CD14-positive monocyte (primary cell): ENCODE data around the gene GPR68. TPM values are rescaled to one million over a fixed set of nuclear protein-coding genes. Genes with fewer than 3 reads are reported as not detected.

Experiments
- DNase-seq, 3 donors: peaks; one replicate each; pipeline ENCODE4 v3.0.0-alpha.2; 2011 to 2022
- H2AFZ ChIP-seq: 2 replicates; pipeline ENCODE4 v1.6.0; 2012; ENCODE audit warnings: mild to moderate bottlenecking, low read depth, low read length, inconsistent platforms; ENCODE audit not compliant: insufficient read depth, poor library complexity, severe bottlenecking
- H3K27ac ChIP-seq, 2 donors: 1 replicate in 1 of 2; 2 replicates in 1 of 2; pipeline ENCODE4 v1.5.1; 2012 to 2013; ENCODE audit warnings: low read length in 2 of 2, control low read depth in 1 of 2, inconsistent platforms in 1 of 2, low read depth in 1 of 2, mild to moderate bottlenecking in 1 of 2
- H3K27me3 ChIP-seq, 2 donors: one replicate each; pipeline versions ENCODE4 v1.6.0 to v1.6.1; 2011 to 2013; ENCODE audit warnings: low read length in 2 of 2; ENCODE audit not compliant: control insufficient read depth in 2 of 2, insufficient read depth in 2 of 2
- H3K36me3 ChIP-seq, 2 donors: replicated peaks in 1 of 2; 1 replicate in 1 of 2; 2 replicates in 1 of 2; pipeline versions ENCODE4 v1.5.1 to v1.6.1; 2012 to 2013; ENCODE audit warnings: low read length in 2 of 2, control low read depth in 1 of 2, inconsistent platforms in 1 of 2, mild to moderate bottlenecking in 1 of 2; ENCODE audit not compliant: insufficient read depth in 2 of 2, control insufficient read depth in 1 of 2
- H3K4me1 ChIP-seq, 2 donors: 1 replicate in 1 of 2; 2 replicates in 1 of 2; pipeline versions ENCODE4 v1.5.1 to v1.6.1; 2012 to 2013; ENCODE audit warnings: low read length in 2 of 2, control low read depth in 1 of 2, inconsistent platforms in 1 of 2, mild to moderate bottlenecking in 1 of 2, moderate library complexity in 1 of 2; ENCODE audit not compliant: insufficient read depth in 2 of 2, control insufficient read depth in 1 of 2
- H3K4me2 ChIP-seq: replicated peaks from 2 replicates; pipeline ENCODE3; 2012; ENCODE audit warnings: low read length, moderate library complexity, mild to moderate bottlenecking; ENCODE audit not compliant: poor library complexity, severe bottlenecking; ENCODE audit errors: extremely low read depth
- H3K4me3 ChIP-seq, 3 experiments: fragments of 200-600 bp in 1 of 3; sonication (generic) in 1 of 3; replicated peaks in 1 of 3; 1 replicate in 2 of 3; 2 replicates in 1 of 3; pipeline ENCODE4 v1.5.1; 2011 to 2013; ENCODE audit warnings: low read length in 3 of 3, mild to moderate bottlenecking in 3 of 3, control low read depth in 2 of 3, low read depth in 2 of 3, inconsistent platforms in 1 of 3, moderate library complexity in 1 of 3
- H3K79me2 ChIP-seq: 2 replicates; pipeline ENCODE4 v1.6.0; 2012; ENCODE audit warnings: mild to moderate bottlenecking, control low read depth, inconsistent platforms, low read length, moderate library complexity; ENCODE audit not compliant: insufficient read depth
- H3K9ac ChIP-seq: 2 replicates; pipeline ENCODE4 v1.6.0; 2017; ENCODE audit warnings: low read length, mild to moderate bottlenecking; ENCODE audit not compliant: insufficient read depth, poor library complexity, severe bottlenecking
- H3K9me3 ChIP-seq, 2 donors: replicated peaks in 1 of 2; 1 replicate in 1 of 2; 2 replicates in 1 of 2; pipeline versions ENCODE4 v1.5.1 to v1.6.1; 2012 to 2013; ENCODE audit warnings: low read length in 2 of 2, control low read depth in 1 of 2; ENCODE audit not compliant: control insufficient read depth in 1 of 2, insufficient read depth in 1 of 2
- H4K20me1 ChIP-seq: 2 replicates; pipeline ENCODE4 v1.6.0; 2012; ENCODE audit warnings: mild to moderate bottlenecking, low read length, control low read depth, moderate library complexity; ENCODE audit not compliant: insufficient read depth
- H3K27ac Mint-ChIP-seq, 7 donors: one replicate each; pipeline ENCODE4 v1.8.0; 2020; ENCODE audit warnings: mild to moderate bottlenecking in 7 of 7, mixed read lengths in 7 of 7, moderate library complexity in 6 of 7, inconsistent platforms in 2 of 7
- H3K27me3 Mint-ChIP-seq, 3 donors: one replicate each; pipeline ENCODE4 v1.8.0; 2021 to 2022; ENCODE audit warnings: low read depth in 3 of 3, mild to moderate bottlenecking in 3 of 3, mixed read lengths in 3 of 3, moderate library complexity in 3 of 3, inconsistent platforms in 1 of 3
- H3K36me3 Mint-ChIP-seq, 2 donors: one replicate each; pipeline ENCODE4 v1.8.0; 2020; ENCODE audit warnings: mixed read lengths in 2 of 2, inconsistent platforms in 1 of 2, mild to moderate bottlenecking in 1 of 2
- H3K4me1 Mint-ChIP-seq: one replicate; pipeline ENCODE4 v1.8.0; 2020; ENCODE audit warnings: mild to moderate bottlenecking, mixed read lengths
- H3K4me3 Mint-ChIP-seq, 2 donors: one replicate each; pipeline ENCODE4 v1.8.0; 2020; ENCODE audit warnings: mild to moderate bottlenecking in 2 of 2, mixed read lengths in 2 of 2, moderate library complexity in 1 of 2
- H3K9me3 Mint-ChIP-seq, 7 donors: one replicate each; pipeline ENCODE4 v1.8.0; 2020 to 2022; ENCODE audit warnings: mixed read lengths in 7 of 7, mild to moderate bottlenecking in 6 of 7, moderate library complexity in 6 of 7, inconsistent platforms in 2 of 7
- WGBS: methylation state at CpG from one replicate; pipeline ENCODE4 v1.1.5; 2013; ENCODE audit warnings: missing lambda C conversion rate; ENCODE audit not compliant: insufficient coverage; 5-methylcytosine and 5-hydroxymethylcytosine counted together
- intact Hi-C, 2 donors: fragments of 100-400 bp; cut with micrococcal nuclease; formaldehyde crosslinking; loops; one replicate each; pipeline versions ENCODE4 v1.15.0 to v1.15.1; 2023
- polyA plus RNA-seq, 3 donors: library from polyadenylated mRNA; depleted of rRNA in 1 of 3; unstranded in 2 of 3; stranded (reverse) in 1 of 3; fragments of 300-500 nt in 2 of 3; fragments of >200 nt in 1 of 3; fragmentation: Illumina TruSeq in 2 of 3; gene quantifications; 1 replicate in 2 of 3; 2 replicates in 1 of 3; pipeline ENCODE4 v1.2.3, GENCODE V29; 2012 to 2021
- TF ChIP-seq, protein P1 (sequence below): fragments of 200-600 bp; IDR thresholded peaks from one replicate; pipeline ENCODE4 v1.8.0; 2022; ENCODE audit warnings: antibody characterized with exemption, mild to moderate bottlenecking

The GPR68 gene
- polyA plus RNA-seq, 3 donors, result 0.05 to 0.07 TPM; not detected in 1

DNA sequence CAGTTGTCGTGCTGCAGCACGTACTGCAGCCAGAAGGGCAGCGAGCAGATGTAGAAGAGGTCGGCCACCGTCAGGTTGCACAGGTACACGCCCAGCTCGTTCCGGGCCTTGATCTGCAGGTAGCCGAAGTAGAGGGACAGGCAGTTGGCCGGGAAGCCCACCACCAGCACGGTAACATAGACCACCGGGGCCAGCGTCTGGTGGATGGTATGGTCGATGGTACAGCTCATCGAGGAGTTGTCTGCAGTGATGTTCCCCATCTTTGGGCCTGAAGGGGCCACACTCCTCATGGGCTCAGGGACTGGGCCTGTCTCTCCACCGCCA is 9.8 kb downstream of the GPR68 start:
- intact Hi-C loops, result loop anchor here in 1 of 2 donors (10.0 kb wide), 1 partner anchor 50 kb away; no protein-coding TSS in a partner anchor
- no peaks in the 10 kb centered on the region for H4K20me1 ChIP-seq
- DNase-seq, result no peak
- Mint-ChIP-seq H3K4me1 (peaks cover 52% of the 10 kb centered on the region), H3K36me3 (peaks cover 11 to 13% of the 10 kb centered on the region in 2 donors), H3K9me3 (peaks cover 11 to 23% (median 14%) of the 10 kb centered on the region in 7 donors), H3K27me3 (peaks cover 9 to 12% (median 10%) of the 10 kb centered on the region in 3 donors), H3K4me3 (no peak overlapping the region), H3K27ac (no peak overlapping the region)
- H2AFZ ChIP-seq, result no peak overlapping the region
- H3K9me3 ChIP-seq, result peaks cover 0 to 9% of the 10 kb centered on the region in 2 donors
- no peaks in the 10 kb centered on the region for H3K36me3 ChIP-seq
- no peaks in the 10 kb centered on the region for H3K27me3 ChIP-seq
- H3K27ac ChIP-seq, result no peak overlapping the region
- no peak overlapping the region for H3K4me2 ChIP-seq
- 98% methylated on average over 16 of the region's 16 CpGs for WGBS
- H3K4me1 ChIP-seq, result peaks cover 43 to 48% of the 10 kb centered on the region in 2 donors
- H3K79me2 ChIP-seq, result no peaks in the 10 kb centered on the region
- TF ChIP-seq, protein P1, sequence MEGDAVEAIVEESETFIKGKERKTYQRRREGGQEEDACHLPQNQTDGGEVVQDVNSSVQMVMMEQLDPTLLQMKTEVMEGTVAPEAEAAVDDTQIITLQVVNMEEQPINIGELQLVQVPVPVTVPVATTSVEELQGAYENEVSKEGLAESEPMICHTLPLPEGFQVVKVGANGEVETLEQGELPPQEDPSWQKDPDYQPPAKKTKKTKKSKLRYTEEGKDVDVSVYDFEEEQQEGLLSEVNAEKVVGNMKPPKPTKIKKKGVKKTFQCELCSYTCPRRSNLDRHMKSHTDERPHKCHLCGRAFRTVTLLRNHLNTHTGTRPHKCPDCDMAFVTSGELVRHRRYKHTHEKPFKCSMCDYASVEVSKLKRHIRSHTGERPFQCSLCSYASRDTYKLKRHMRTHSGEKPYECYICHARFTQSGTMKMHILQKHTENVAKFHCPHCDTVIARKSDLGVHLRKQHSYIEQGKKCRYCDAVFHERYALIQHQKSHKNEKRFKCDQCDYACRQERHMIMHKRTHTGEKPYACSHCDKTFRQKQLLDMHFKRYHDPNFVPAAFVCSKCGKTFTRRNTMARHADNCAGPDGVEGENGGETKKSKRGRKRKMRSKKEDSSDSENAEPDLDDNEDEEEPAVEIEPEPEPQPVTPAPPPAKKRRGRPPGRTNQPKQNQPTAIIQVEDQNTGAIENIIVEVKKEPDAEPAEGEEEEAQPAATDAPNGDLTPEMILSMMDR, result no peak
- H3K4me3 ChIP-seq, result no peak overlapping the region
- no peak overlapping the region for H3K9ac ChIP-seq

DNA sequence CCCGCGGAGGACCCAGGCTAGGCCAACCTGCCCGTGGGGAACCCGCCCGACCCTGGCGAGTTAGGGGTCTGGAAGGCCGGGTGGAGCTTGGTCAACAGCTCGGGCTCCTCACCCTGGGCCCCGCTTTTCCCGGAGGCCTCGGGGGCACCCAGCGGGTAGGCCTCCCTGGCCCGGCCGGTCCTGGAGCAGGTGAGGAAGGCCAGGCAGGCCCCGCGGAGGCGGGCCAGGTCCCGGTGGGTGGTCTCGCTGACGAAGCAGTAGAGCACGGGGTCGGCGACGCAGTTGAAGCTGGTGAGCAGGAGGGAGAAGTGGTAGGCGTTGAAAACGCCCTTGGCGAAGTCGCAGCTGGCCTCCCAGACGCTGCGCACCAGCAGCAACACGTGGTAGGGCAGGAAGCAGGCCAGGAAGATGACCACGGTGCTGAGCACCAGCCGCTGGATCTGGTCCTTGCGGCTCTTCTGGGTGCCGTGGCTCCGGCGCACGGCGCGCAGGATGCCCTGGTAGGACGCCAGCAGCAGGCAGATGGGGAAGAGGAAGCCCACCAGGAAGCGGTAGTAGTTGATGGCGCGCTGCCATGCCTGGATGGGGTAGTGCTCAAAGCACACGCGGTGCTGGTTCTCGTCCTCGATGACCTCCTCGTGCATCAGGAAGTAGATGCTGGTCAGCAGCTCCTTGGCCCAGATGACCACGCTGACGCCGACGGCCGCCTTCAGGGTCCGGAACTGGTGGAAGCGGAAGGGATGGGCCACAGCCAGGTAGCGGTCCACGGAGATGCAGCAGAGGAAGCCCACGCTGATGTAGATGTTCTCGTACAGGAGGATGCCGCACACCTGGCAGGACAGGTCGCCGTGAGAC is 10.3 kb downstream of the GPR68 start:
- 86% methylated on average over 55 of the region's 63 CpGs for WGBS
- Histone ChIP-seq H3K27me3 (no peaks in the 10 kb centered on the region), H3K9me3 (peaks cover 0 to 9% of the 10 kb centered on the region in 2 donors), H2AFZ (no peak overlapping the region), H3K4me3 (no peak overlapping the region), H3K4me1 (peaks cover 49 to 54% of the 10 kb centered on the region in 2 donors), H3K27ac (no peak overlapping the region), H3K79me2 (no peaks in the 10 kb centered on the region), H4K20me1 (no peaks in the 10 kb centered on the region), H3K9ac (no peak overlapping the region), H3K4me2 (no peak overlapping the region), H3K36me3 (no peaks in the 10 kb centered on the region)
- H3K4me3 Mint-ChIP-seq, result no peak overlapping the region
- H3K27ac Mint-ChIP-seq, result no peak overlapping the region
- no peak for DNase-seq
- H3K4me1 Mint-ChIP-seq, result peaks cover 58% of the 10 kb centered on the region
- peaks cover 7 to 12% (median 11%) of the 10 kb centered on the region in 3 donors for H3K27me3 Mint-ChIP-seq
- intact Hi-C loops, result loop anchor here in 1 of 2 donors (10.0 kb wide), 1 partner anchor 51 kb away; no protein-coding TSS in a partner anchor
- H3K36me3 Mint-ChIP-seq, result peaks cover 11 to 15% of the 10 kb centered on the region in 2 donors
- TF ChIP-seq, protein P1, result no peak
- H3K9me3 Mint-ChIP-seq, result peaks cover 8 to 18% (median 11%) of the 10 kb centered on the region in 7 donors
